Right atrium auricular region (tissue), 2 donors: Measurements from ENCODE around the gene DARS1. TPM values are rescaled to one million over a fixed set of nuclear protein-coding genes. Genes with fewer than 3 reads are reported as not detected.

Source experiments
- DNase-seq: peaks from one replicate; pipeline ENCODE4 v3.0.0-alpha.2; 2019; ENCODE audit warnings: low spot score
- H3K27ac ChIP-seq, 2 donors: fragments of 200-600 bp; sonication (generic); 1 replicate in 1 of 2; 2 replicates in 1 of 2; pipeline ENCODE4 v1.5.1; 2016 to 2019
- H3K27me3 ChIP-seq, 2 donors: fragments of 200-600 bp; sonication (generic); one replicate each; pipeline versions ENCODE4 v1.5.1 to v1.6.0; 2017 to 2019
- H3K36me3 ChIP-seq: fragments of 200-600 bp; sonication (generic); one replicate; pipeline ENCODE4 v1.5.1; 2016
- H3K4me1 ChIP-seq, 2 donors: fragments of 200-600 bp; sonication (generic); one replicate each; pipeline versions ENCODE4 v1.5.1 to v1.6.0; 2017 to 2019
- H3K4me3 ChIP-seq, 2 donors: fragments of 200-600 bp; sonication (generic); 1 replicate in 1 of 2; 2 replicates in 1 of 2; pipeline ENCODE4 v1.5.1; 2017 to 2019; ENCODE audit warnings: mild to moderate bottlenecking in 1 of 2, moderate library complexity in 1 of 2
- H3K9me3 ChIP-seq, 2 donors: fragments of 200-600 bp; sonication (generic); one replicate each; pipeline ENCODE4 v1.5.1; 2019
- total RNA-seq, 2 donors: library from RNA; depleted of rRNA; stranded (reverse); fragments of >200 nt; gene quantifications; one replicate each; pipeline ENCODE4 v1.1.0, GENCODE V29; 2016
- TF ChIP-seq, protein P1 (sequence below), 2 donors: fragments of 200-600 bp; sonication (generic); IDR thresholded peaks; one replicate each; pipeline ENCODE4 v1.5.1; 2019; ENCODE audit warnings: antibody characterized with exemption in 2 of 2

The DARS1 gene
- total RNA-seq, 2 donors from 2014 or later = 42.4 to 57.8 TPM

DNA sequence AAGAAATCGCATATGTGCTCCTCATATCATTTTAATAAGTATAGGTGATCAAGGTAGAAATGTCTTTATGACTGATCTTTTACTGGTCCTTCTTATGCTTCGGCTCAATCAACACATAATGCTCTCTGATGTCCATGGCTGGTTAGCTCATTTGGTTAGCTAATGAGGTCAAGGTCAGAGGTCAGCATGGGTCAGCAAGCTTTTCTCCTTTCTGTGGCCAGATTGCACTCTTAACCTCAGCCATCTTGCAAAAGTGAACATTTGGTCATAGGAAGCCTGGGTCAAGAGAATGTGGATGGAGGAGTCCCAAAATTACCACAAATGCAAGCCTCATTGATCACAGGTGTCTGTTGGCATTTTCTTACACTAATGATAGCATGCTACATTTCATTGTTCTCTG, 35.4 kb upstream of the DARS1 start:
- Histone ChIP-seq H3K4me1 (peaks cover 0 to 12% of the 10 kb centered on the region in 2 donors), H3K9me3 (no peaks in the 10 kb centered on the region), H3K27ac (no peak overlapping the region), H3K36me3 (no peaks in the 10 kb centered on the region), H3K4me3 (no peak overlapping the region), H3K27me3 (no peaks in the 10 kb centered on the region)
- no peak for DNase-seq
- TF ChIP-seq, protein P1, sequence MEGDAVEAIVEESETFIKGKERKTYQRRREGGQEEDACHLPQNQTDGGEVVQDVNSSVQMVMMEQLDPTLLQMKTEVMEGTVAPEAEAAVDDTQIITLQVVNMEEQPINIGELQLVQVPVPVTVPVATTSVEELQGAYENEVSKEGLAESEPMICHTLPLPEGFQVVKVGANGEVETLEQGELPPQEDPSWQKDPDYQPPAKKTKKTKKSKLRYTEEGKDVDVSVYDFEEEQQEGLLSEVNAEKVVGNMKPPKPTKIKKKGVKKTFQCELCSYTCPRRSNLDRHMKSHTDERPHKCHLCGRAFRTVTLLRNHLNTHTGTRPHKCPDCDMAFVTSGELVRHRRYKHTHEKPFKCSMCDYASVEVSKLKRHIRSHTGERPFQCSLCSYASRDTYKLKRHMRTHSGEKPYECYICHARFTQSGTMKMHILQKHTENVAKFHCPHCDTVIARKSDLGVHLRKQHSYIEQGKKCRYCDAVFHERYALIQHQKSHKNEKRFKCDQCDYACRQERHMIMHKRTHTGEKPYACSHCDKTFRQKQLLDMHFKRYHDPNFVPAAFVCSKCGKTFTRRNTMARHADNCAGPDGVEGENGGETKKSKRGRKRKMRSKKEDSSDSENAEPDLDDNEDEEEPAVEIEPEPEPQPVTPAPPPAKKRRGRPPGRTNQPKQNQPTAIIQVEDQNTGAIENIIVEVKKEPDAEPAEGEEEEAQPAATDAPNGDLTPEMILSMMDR (IDR thresholded peaks at IDR 0.05) = no peak

DNA sequence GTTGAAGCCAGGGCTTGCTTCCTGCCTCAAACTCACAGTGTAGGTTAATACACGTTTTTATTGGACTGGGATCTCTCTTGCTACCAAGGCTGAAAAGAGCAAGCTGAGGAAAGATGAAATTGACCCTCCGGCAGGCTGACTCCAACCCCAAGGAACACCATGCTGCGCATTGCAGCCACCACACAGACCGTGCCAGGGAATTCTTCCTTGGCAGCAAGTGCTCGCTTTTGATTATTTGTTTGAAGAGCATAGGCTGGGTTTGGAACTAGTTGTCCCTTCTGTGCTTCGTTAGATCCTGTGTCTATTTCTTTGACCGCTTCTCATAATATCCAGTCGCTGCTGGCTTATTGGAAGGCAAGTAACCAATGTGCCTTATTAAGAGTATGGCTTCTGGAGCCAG, 34.4 kb upstream of the DARS1 start:
- TF ChIP-seq, protein P1 (IDR thresholded peaks at IDR 0.05) = no peak
- no peaks in the 10 kb centered on the region for H3K36me3 ChIP-seq
- no peak for DNase-seq
- no peak overlapping the region for H3K4me3 ChIP-seq
- peaks cover 0 to 5% of the 10 kb centered on the region in 2 donors for H3K4me1 ChIP-seq
- no peaks in the 10 kb centered on the region for H3K27me3 ChIP-seq
- H3K9me3 ChIP-seq = no peaks in the 10 kb centered on the region
- H3K27ac ChIP-seq = no peak overlapping the region

- no peak for DNase-seq
- Histone ChIP-seq H3K4me3 (no peak overlapping the region), H3K36me3 (no peaks in the 10 kb centered on the region), H3K27me3 (no peaks in the 10 kb centered on the region), H3K9me3 (no peaks in the 10 kb centered on the region), H3K4me1 (peaks cover 0 to 8% of the 10 kb centered on the region in 2 donors), H3K27ac (no peak overlapping the region)
- TF ChIP-seq, protein P1 (IDR thresholded peaks at IDR 0.05) = no peak
These were observed 33.9 kb upstream of the DARS1 start for GRCh38 chr2:136019306-136019705.

DNA sequence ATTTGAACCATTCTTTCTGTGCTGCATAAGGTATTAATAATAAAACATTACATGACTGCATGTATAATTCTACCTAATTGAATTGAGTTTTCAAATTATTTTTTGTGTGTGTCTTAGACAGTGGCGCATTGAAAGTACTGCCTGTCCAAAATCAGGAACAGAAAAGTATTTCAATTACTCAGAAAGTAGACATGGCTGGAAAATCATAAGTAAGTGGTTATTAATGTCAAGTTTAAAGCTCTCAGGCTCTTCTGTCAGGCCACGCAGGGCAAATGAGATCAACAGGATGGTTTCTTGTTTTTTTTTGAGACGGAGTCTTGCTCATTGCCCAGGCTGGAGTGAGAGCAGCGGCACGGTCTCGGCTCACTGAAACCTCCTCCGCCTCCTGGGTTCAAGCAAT, 32.4 kb upstream of the DARS1 start:
- TF ChIP-seq, protein P1 (IDR thresholded peaks at IDR 0.05) = no peak
- no peak overlapping the region for H3K27ac ChIP-seq
- no peaks in the 10 kb centered on the region for H3K9me3 ChIP-seq
- no peaks in the 10 kb centered on the region for H3K36me3 ChIP-seq
- no peaks in the 10 kb centered on the region for H3K27me3 ChIP-seq
- no peak overlapping the region for H3K4me3 ChIP-seq
- no peak for DNase-seq
- H3K4me1 ChIP-seq = peaks cover 0 to 22% of the 10 kb centered on the region in 2 donors

- no peak for DNase-seq
- H3K4me1 ChIP-seq = peaks cover 0 to 31% of the 10 kb centered on the region in 2 donors
- H3K27me3 ChIP-seq = no peaks in the 10 kb centered on the region
These were observed 31.4 kb upstream of the DARS1 start for GRCh38 chr2:136016836-136017235.

DNA sequence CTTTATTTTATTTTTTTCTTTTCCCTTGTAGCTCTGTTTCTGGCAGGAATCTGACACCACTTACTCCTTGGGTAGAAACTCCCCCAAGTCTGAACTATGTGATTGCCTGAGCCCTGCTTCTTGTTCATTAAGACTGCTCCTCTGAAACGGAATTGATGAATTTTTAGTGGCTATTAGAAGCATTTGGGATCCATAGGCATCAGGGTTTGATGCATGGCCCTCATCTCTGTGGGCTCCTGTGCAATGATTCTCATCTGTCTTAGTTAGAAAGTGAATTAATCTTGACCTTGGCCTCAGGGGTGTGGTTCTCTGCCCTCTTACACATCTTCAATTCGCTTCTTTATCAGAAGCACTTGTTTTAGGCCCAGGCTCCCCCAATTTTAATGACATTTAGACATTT, 31.0 kb upstream of the DARS1 start:
- Histone ChIP-seq H3K4me3 (no peak overlapping the region), H3K4me1 (peaks cover 0 to 31% of the 10 kb centered on the region in 2 donors), H3K36me3 (no peaks in the 10 kb centered on the region), H3K27me3 (no peaks in the 10 kb centered on the region), H3K27ac (no peak overlapping the region), H3K9me3 (no peaks in the 10 kb centered on the region)
- no peak for DNase-seq
- TF ChIP-seq, protein P1 (IDR thresholded peaks at IDR 0.05) = no peak

More at GRCh38 chr2:136016836-136017235, 31.4 kb upstream of the DARS1 start:
- Histone ChIP-seq H3K4me3 (no peak overlapping the region), H3K9me3 (no peaks in the 10 kb centered on the region), H3K36me3 (no peaks in the 10 kb centered on the region), H3K27ac (no peak overlapping the region)
- TF ChIP-seq, protein P1 (IDR thresholded peaks at IDR 0.05) = no peak
